ENCODE measurements around the gene TUBG1. TPM values are rescaled to one million over a fixed set of nuclear protein-coding genes. Genes with fewer than 3 reads are reported as not detected.
"Not testable (repeated sequence)": the region's sequence is repeated elsewhere in the genome, so short reads cannot be mapped to it uniquely, and the experiment has no call there.

Gene TUBG1
- polyA plus RNA-seq, 1 of the 3 experiments (the other 2 are of a cell fraction): 145 TPM

DNA sequence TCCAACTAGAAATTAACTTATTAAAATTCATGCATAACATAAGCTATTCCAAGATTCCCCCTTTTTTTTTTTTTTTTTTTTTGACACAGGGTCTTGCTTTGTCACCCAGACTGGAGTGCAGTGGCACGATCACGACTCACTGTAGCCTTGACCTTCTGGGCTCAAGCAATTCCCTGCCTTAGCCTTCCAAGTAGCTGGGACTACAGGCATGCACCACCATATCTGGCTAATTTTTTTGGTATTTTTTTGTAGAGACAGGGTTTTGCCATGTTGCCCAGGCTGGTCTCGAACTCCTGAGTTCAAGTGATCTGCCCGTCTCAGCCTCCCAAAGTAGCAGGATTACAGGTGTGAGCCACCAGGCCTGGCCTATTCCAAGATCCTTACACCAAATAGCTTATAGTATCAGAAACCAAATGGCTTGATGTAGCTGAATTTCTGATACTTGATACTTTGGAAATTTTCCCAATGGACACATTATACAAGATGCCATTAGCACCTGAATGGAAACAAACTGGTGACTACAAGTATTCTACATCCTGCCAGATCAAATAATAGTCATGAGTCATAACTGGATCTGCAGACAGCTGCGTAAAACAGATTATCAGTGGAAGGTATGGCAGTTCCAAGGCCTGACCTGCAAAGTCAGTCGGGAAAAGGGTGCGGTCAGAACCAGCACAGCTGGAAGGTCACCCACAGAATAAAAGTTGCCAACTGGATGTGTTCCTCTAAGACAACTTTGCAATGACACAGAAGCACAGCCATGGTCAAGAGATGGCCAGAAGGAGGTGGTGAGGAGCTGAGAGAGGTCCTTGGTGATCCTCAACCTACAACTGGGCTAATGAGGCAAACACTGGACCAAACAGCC, 14.5 kb downstream of the TUBG1 start:
- ChIA-PET POLR2A (no interaction called here), CTCF (interaction anchor here (0.8 to 1.8 kb wide), 4 partner anchors 44 to 96 kb away, joined by 3 to 6 read pairs (median 3); no protein-coding TSS in a partner anchor)
- H4K20me1 ChIP-seq (ENCODE audit: insufficient read depth): no peaks in the 10 kb centered on the region
- H3K4me1 ChIP-seq (ENCODE audit: control insufficient read depth in 1 of 2, insufficient read depth in 2 of 2, low read depth in 1 of 2, low read length in 1 of 2): peaks cover 0 to 2% of the 10 kb centered on the region in 2 experiments; a peak in 1 of 4 replicates
- H2AFZ ChIP-seq (ENCODE audit: low read depth): no peak overlapping the region
- no peaks in the 10 kb centered on the region for H3K36me3 ChIP-seq (replicated peaks in 1 of 2; ENCODE audit: control insufficient read depth in 1 of 2, insufficient read depth in 2 of 2, low read length in 1 of 2)
- no peak for DNase-seq
- H3K9ac ChIP-seq: no peak overlapping the region
- H3K9me3 ChIP-seq: no peaks in the 10 kb centered on the region
- H3K9me2 ChIP-seq: no peaks in the 10 kb centered on the region
- H3K4me3 ChIP-seq (ENCODE audit: low read depth in 2 of 2, low read length in 1 of 2): no peak overlapping the region
- H3K79me2 ChIP-seq (ENCODE audit: insufficient read depth): no peaks in the 10 kb centered on the region
- 74% methylated on average over 7 of the region's 7 CpGs for WGBS (ENCODE audit: low lambda C conversion rate)
- H3K27ac ChIP-seq (ENCODE audit: low read depth in 2 of 2, low read length in 1 of 2): no peak overlapping the region
- H3K27me3 ChIP-seq (ENCODE audit: insufficient read depth): no peaks in the 10 kb centered on the region
- H3F3A ChIP-seq (replicated peaks; ENCODE audit: insufficient read depth): no peaks in the 10 kb centered on the region
- H3K4me2 ChIP-seq: no peak overlapping the region
- TF ChIP-seq ELF1 (IDR thresholded peaks at IDR 0.05): no peak
- TF ChIP-seq MEF2A (IDR thresholded peaks at IDR 0.05; ENCODE audit: borderline replicate concordance, low read depth): no peak
- TF ChIP-seq YY1 (IDR thresholded peaks at IDR 0.05; ENCODE audit: low read depth): no peak
- TF ChIP-seq RAD21 (IDR thresholded peaks at IDR 0.05; ENCODE audit: low read length): no peak
- no peak for TF ChIP-seq TAF1 (IDR thresholded peaks at IDR 0.05; ENCODE audit: borderline replicate concordance, low read depth, low read length)
- TF ChIP-seq SMC3 (IDR thresholded peaks at IDR 0.05; ENCODE audit: low read depth, low read length): no peak
- no peak for TF ChIP-seq NFIC (IDR thresholded peaks at IDR 0.05; ENCODE audit: borderline replicate concordance)
- no peak for TF ChIP-seq EP300 (IDR thresholded peaks at IDR 0.05; ENCODE audit: borderline replicate concordance in 1 of 2, low read depth in 1 of 2, low read length in 1 of 2)
- no peak for TF ChIP-seq CHD2 (IDR thresholded peaks at IDR 0.05; ENCODE audit: low read length, partially characterized antibody)
- no peak for TF ChIP-seq NRF1 (IDR thresholded peaks at IDR 0.05; ENCODE audit: low read depth, low read length)
- TF ChIP-seq, protein P1, sequence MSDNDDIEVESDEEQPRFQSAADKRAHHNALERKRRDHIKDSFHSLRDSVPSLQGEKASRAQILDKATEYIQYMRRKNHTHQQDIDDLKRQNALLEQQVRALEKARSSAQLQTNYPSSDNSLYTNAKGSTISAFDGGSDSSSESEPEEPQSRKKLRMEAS (IDR thresholded peaks at IDR 0.05; ENCODE audit: low read depth): no peak
- no peak for TF ChIP-seq JUND (IDR thresholded peaks at IDR 0.05)
- TF ChIP-seq, protein P2, sequence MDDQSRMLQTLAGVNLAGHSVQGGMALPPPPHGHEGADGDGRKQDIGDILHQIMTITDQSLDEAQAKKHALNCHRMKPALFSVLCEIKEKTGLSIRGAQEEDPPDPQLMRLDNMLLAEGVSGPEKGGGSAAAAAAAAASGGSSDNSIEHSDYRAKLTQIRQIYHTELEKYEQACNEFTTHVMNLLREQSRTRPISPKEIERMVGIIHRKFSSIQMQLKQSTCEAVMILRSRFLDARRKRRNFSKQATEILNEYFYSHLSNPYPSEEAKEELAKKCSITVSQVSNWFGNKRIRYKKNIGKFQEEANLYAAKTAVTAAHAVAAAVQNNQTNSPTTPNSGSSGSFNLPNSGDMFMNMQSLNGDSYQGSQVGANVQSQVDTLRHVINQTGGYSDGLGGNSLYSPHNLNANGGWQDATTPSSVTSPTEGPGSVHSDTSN (IDR thresholded peaks at IDR 0.05): no peak
- no peak for TF ChIP-seq TEAD4 (IDR thresholded peaks at IDR 0.05; ENCODE audit: borderline replicate concordance, insufficient read depth)
- TF ChIP-seq FOXM1 (IDR thresholded peaks at IDR 0.05; ENCODE audit: low read depth): no peak
- no peak for TF ChIP-seq FOXJ3 (CRISPR knock-in tag; IDR thresholded peaks at IDR 0.05)
- TF ChIP-seq TCF12 (IDR thresholded peaks at IDR 0.05): no peak
- TF ChIP-seq RCOR1 (IDR thresholded peaks at IDR 0.05; ENCODE audit: low read length): no peak
- TF ChIP-seq, protein P3, sequence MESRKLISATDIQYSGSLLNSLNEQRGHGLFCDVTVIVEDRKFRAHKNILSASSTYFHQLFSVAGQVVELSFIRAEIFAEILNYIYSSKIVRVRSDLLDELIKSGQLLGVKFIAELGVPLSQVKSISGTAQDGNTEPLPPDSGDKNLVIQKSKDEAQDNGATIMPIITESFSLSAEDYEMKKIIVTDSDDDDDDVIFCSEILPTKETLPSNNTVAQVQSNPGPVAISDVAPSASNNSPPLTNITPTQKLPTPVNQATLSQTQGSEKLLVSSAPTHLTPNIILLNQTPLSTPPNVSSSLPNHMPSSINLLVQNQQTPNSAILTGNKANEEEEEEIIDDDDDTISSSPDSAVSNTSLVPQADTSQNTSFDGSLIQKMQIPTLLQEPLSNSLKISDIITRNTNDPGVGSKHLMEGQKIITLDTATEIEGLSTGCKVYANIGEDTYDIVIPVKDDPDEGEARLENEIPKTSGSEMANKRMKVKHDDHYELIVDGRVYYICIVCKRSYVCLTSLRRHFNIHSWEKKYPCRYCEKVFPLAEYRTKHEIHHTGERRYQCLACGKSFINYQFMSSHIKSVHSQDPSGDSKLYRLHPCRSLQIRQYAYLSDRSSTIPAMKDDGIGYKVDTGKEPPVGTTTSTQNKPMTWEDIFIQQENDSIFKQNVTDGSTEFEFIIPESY (IDR thresholded peaks at IDR 0.05; ENCODE audit: borderline replicate concordance, low read depth): no peak
- TF ChIP-seq, protein P4, sequence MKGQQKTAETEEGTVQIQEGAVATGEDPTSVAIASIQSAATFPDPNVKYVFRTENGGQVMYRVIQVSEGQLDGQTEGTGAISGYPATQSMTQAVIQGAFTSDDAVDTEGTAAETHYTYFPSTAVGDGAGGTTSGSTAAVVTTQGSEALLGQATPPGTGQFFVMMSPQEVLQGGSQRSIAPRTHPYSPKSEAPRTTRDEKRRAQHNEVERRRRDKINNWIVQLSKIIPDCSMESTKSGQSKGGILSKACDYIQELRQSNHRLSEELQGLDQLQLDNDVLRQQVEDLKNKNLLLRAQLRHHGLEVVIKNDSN (IDR thresholded peaks at IDR 0.05; ENCODE audit: borderline replicate concordance, low read depth): no peak

DNA sequence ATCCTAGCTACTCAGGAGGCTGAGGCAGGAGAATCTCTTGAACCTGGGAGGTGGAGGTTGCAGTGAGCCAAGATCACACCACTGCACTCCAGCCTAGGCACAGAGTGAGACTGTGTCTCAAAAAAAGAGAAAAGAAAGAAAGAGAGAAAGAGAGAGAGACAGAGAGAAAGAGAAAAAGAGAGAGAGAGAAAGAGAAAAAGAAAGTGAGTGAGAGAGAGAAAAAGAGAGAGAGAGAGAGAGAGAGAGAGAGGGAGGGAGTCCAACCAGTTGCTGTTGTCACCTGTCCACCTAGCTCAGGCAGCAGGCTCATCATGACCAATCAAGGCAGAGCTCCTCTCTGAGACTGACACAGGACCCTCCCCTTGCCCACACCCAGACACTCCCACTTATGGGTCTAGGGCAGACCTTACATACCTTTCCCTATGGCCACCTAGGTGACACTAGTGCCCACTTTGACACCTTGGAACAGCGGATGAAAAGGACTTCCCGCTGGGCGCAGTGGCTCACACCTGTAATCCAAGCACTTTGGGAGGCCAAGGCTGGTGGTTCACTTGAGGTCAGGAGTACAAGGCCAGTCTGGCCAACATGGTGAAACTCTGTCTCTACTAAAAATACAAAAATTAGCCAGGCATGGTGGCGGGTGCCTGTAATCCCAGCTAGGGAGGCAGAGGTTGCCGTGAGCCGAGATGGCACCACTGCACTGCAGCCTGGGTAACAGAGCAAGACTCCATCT, 17.7 kb downstream of the TUBG1 start:
- H3K9ac ChIP-seq; H3K27me3 ChIP-seq (ENCODE audit: insufficient read depth); H3K4me2 ChIP-seq; H4K20me1 ChIP-seq (ENCODE audit: insufficient read depth); H3K36me3 ChIP-seq (replicated peaks in 1 of 2; ENCODE audit: control insufficient read depth in 1 of 2, insufficient read depth in 2 of 2, low read length in 1 of 2); H3F3A ChIP-seq (replicated peaks; ENCODE audit: insufficient read depth); DNase-seq; H3K9me3 ChIP-seq; H3K27ac ChIP-seq (ENCODE audit: low read depth in 2 of 2, low read length in 1 of 2); H3K4me3 ChIP-seq (ENCODE audit: low read depth in 2 of 2, low read length in 1 of 2); H3K4me1 ChIP-seq (ENCODE audit: control insufficient read depth in 1 of 2, insufficient read depth in 2 of 2, low read depth in 1 of 2, low read length in 1 of 2); H2AFZ ChIP-seq (ENCODE audit: low read depth); H3K79me2 ChIP-seq (ENCODE audit: insufficient read depth); H3K9me2 ChIP-seq; POLR2A ChIA-PET: not testable (repeated sequence)
- CTCF ChIA-PET: interaction anchor here (2.6 kb wide), 1 partner anchor 40 kb away, joined by 6 read pairs; no protein-coding TSS in a partner anchor
- WGBS (ENCODE audit: low lambda C conversion rate): 89% methylated on average over 5 of the region's 6 CpGs

All from SK-N-SH (cell line).